Measurements from ENCODE around the gene CCL26. TPM values are rescaled to one million over a fixed set of nuclear protein-coding genes. Genes with fewer than 3 reads are reported as not detected.

CCL26 gene
- total and polyA plus RNA-seq, 2 of the 13 experiments (the other 11 are each of a cell fraction or from before 2014, with no cell fraction given), result 0.16 TPM; not detected in 1

DNA sequence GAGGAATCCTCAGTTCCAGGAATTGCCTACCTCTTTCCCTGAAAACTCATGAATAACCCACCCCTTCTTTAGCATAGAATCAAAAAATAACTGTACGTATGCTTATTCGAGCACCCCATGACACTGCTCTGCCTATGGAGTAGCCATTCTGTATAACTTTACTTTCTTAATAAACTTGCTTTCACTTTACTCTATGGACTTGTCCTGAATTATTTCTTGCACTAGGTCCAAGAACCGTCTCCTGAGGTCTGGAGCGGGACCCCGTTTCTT is 30.5 kb upstream of the CCL26 start:
- Histone ChIP-seq H3K9ac (ENCODE audit: insufficient read depth, low read depth, low read length) (no peak overlapping the region), H3K4me3 (replicated peaks in 1 of 3; ENCODE audit: insufficient read depth in 1 of 3, low read depth in 2 of 3, low read length in 3 of 3) (no peak overlapping the region), H3K4me1 (ENCODE audit: insufficient read depth, low read length) (no peaks in the 10 kb centered on the region), H3K9me3 (ENCODE audit: low read length) (peaks cover 18% of the 10 kb centered on the region), H3K27ac (ENCODE audit: extremely low read length, insufficient read depth, low read length) (no peak overlapping the region), H2AFZ (ENCODE audit: low read length) (no peak overlapping the region), H3K79me2 (ENCODE audit: insufficient read depth, low read length) (no peaks in the 10 kb centered on the region), H3K36me3 (replicated peaks in 1 of 2; ENCODE audit: control insufficient read depth in 1 of 2, insufficient read depth in 2 of 2, low read length in 2 of 2) (no peaks in the 10 kb centered on the region), H3K4me2 (ENCODE audit: low read depth, low read length) (no peak overlapping the region), H4K20me1 (ENCODE audit: insufficient read depth, low read length) (no peaks in the 10 kb centered on the region), H3K27me3 (ENCODE audit: control insufficient read depth in 1 of 2, insufficient read depth in 2 of 2, low read length in 2 of 2) (peaks cover 0 to 1% of the 10 kb centered on the region in 2 experiments; a peak in 2 of 5 replicates)
- DNase-seq (ENCODE audit: low spot score) (no peak), FAIRE-seq (no peak), ATAC-seq (no peak)
- TF ChIP-seq ZNF138 (CRISPR knock-in tag; IDR thresholded peaks at IDR 0.05; ENCODE audit: low read depth), result no peak
- no peak for TF ChIP-seq ZSCAN12 (CRISPR knock-in tag; IDR thresholded peaks at IDR 0.05)
- no peak for TF ChIP-seq ATF7 (IDR thresholded peaks at IDR 0.05)
- no peak for TF ChIP-seq ATF7 (CRISPR knock-in tag; IDR thresholded peaks at IDR 0.05)
- no peak for TF ChIP-seq JUND (CRISPR knock-in tag; IDR thresholded peaks at IDR 0.05)
- no peak for TF ChIP-seq RBFOX2 (IDR thresholded peaks at IDR 0.05; ENCODE audit: low read depth, low read length)
- no peak for TF ChIP-seq ZNF777 (CRISPR knock-in tag; IDR thresholded peaks at IDR 0.05)
- no peak for TF ChIP-seq ZNF749 (CRISPR knock-in tag; IDR thresholded peaks at IDR 0.05; ENCODE audit: borderline replicate concordance)
- TF ChIP-seq NR2C2 (CRISPR knock-in tag; IDR thresholded peaks at IDR 0.05; ENCODE audit: borderline replicate concordance), result no peak
- no peak for TF ChIP-seq ZNF773 (CRISPR knock-in tag; IDR thresholded peaks at IDR 0.05; ENCODE audit: borderline replicate concordance)
- no peak for TF ChIP-seq ZFP62 (CRISPR knock-in tag; IDR thresholded peaks at IDR 0.05)
- TF ChIP-seq ZNF546 (CRISPR knock-in tag; conservative IDR thresholded peaks at IDR 0.05), result no peak
- no peak for TF ChIP-seq GZF1 (CRISPR knock-in tag; IDR thresholded peaks at IDR 0.05)
- no peak for TF ChIP-seq HMG20B (CRISPR knock-in tag; conservative IDR thresholded peaks at IDR 0.05)
- no peak for TF ChIP-seq HNRNPK (IDR thresholded peaks at IDR 0.05; ENCODE audit: low read depth, low read length, poor library complexity, severe bottlenecking)
- TF ChIP-seq NCOR1 (IDR thresholded peaks at IDR 0.05; ENCODE audit: borderline replicate concordance, low read length), result no peak
- TF ChIP-seq RFXAP (CRISPR knock-in tag; IDR thresholded peaks at IDR 0.05; ENCODE audit: borderline replicate concordance), result no peak
- TF ChIP-seq, protein P1, sequence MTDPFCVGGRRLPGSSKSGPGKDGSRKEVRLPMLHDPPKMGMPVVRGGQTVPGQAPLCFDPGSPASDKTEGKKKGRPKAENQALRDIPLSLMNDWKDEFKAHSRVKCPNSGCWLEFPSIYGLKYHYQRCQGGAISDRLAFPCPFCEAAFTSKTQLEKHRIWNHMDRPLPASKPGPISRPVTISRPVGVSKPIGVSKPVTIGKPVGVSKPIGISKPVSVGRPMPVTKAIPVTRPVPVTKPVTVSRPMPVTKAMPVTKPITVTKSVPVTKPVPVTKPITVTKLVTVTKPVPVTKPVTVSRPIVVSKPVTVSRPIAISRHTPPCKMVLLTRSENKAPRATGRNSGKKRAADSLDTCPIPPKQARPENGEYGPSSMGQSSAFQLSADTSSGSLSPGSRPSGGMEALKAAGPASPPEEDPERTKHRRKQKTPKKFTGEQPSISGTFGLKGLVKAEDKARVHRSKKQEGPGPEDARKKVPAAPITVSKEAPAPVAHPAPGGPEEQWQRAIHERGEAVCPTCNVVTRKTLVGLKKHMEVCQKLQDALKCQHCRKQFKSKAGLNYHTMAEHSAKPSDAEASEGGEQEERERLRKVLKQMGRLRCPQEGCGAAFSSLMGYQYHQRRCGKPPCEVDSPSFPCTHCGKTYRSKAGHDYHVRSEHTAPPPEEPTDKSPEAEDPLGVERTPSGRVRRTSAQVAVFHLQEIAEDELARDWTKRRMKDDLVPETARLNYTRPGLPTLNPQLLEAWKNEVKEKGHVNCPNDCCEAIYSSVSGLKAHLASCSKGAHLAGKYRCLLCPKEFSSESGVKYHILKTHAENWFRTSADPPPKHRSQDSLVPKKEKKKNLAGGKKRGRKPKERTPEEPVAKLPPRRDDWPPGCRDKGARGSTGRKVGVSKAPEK (CRISPR knock-in tag; IDR thresholded peaks at IDR 0.05; ENCODE audit: borderline replicate concordance), result no peak
- TF ChIP-seq CCAR2 (optimal IDR thresholded peaks at IDR 0.05; ENCODE audit: low read depth, low read length), result no peak
- TF ChIP-seq ZSCAN31 (CRISPR knock-in tag; IDR thresholded peaks at IDR 0.05; ENCODE audit: low read depth), result no peak
- TF ChIP-seq HDAC6 (IDR thresholded peaks at IDR 0.05; ENCODE audit: low read depth, low read length), result no peak
- ChIA-PET CTCF (ENCODE audit: low intra/inter-chr PET ratio, low total read pairs) (no interaction called here), POLR2A (no interaction called here)
- no TSS peak for BruUV-seq (replicated peaks)
- WGBS (ENCODE audit: low lambda C conversion rate), result 62% methylated on average over 5 of the region's 5 CpGs
- intact Hi-C loops (cut with micrococcal nuclease; ENCODE audit: unreplicated experiment), result no loop called here
- in situ Hi-C loops (cut with HindIII; ENCODE audit: extremely low pct_ligation_motif_present, low pct_unique_long_range_greater_than_20kb), result no loop called here

Measured in HepG2 (cell line).